Stimulated activated CD8-positive, alpha-beta memory T cell treated with anti-CD3 and anti-CD28 coated beads, Interleukin-15, amount 100 ng/mL, for 24 hours (primary cell): ENCODE results near the gene EDEM1.
"Not testable (repeated sequence)": the region's sequence is repeated elsewhere in the genome, so short reads cannot be mapped to it uniquely, and the experiment has no call there.

Experiments used
- DNase-seq: peaks from one replicate; pipeline ENCODE4 v3.0.0-alpha.2; 2020; ENCODE audit warnings: low read depth

Gene EDEM1

DNA sequence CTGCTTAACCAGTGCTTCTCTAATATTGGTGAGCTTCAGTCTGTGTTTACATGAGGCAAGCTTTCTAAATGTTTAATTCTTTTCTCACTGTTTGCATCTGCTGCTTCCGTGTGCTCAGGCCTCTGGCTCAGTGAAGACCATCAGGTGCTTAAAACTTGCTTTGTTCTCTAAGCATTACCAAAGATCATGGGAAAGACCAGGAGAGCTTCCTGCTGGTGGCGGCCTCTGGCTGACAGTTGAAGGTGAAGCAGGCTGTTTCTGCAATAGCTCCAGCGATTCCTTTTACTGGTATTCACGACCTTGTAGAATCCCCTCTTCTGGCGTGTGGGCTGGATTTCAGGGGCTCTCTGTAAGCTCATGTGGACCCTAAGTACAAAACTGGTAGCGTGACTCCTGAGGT lies 45.1 kb downstream of the EDEM1 start:
- DNase-seq, result no peak

DNA sequence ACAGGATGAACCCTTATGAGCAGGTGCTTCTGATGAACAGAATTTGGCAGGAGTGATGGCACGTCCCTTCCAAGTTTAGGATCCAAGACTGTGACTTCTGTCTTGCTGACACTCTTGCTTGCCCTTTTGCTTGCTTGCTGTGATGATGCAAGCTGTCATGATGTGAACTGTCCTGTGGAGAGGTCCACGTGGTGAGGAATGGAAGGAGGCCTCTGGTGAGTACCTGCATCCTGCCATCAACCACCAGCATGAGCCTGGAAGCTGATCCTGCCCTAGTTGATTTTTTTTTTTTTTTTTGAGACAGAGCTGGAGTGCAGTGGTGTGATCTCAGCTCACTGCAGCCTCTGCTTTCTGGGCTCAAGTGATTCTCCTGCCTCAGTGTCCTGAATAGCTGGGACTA lies 45.5 kb downstream of the EDEM1 start:
- DNase-seq, result no peak

DNA sequence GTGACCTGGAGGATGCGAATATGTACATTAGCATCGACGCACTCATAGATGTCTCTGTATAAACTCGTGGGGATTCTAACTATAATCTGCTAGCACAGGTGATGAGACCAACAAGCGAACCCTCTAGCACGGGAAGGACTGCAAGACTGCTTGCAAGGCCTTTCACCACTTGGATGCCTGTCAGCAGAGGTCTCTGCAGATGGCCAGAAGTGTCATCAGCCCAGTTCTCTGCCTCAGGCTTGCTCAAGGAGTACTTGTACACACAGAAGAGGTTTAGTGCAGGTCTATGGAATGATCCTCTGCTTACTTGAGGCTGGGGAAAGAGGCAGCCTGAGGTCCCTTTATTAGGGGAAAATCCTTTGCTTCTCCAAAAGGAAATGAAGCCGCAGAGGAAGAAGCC lies 48.1 kb downstream of the EDEM1 start:
- DNase-seq, result no peak

DNA sequence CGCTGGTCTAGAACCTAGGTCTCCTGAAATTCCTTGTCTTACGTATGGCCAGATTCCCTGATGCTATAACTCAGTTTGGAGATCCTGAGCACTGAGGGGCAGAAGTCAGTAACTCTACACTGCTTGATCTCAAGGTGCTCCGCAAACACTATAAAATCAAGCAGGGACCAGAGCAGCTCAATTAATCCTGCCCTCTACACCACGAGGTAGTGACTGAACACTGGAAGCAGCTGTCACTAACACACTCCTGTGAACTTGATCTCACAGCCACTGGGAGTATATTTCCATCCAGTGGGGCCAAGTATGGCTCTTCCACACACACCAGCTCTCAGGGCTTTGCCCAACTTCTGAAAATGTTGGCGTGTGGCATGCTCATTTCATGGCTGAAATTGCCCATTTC lies 51.0 kb downstream of the EDEM1 start:
- DNase-seq, result no peak

DNA sequence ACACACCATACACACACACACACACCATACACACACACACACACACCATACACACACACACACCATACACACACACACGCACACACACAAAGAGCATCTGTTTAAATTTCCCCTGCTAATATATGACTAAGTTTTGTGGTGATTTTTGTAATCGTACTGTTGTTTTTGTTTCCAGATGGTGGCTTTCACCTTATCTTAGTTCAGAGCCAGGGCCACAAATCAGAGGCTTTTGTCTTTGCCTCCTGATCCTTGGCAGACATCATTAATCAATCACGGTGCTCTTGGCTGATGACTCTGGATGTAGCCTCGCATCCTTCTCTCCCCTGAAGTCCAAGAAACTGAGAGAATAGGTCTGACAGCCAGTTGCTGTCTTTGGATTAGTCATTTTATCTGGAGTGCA lies 52.1 kb downstream of the EDEM1 start:
- DNase-seq, result no peak

DNA sequence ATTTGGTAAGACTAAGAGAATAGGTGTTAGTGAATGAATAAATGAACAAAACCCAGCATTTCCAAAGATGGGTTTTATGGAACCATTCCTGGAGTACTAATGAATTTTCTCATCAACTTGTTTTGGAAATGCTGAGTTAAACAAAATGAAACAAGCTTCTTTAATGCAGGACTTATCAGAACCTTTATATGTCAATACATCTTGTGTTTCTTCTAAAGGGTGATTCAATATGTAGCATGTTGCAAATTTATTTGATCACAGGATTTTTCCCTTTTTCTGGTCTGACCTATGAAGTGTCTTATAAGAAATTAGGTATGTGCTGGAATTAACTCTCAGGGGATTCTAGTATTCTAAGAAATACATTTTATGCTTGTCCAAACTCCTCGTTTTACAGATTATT lies 53.2 kb downstream of the EDEM1 start:
- no peak for DNase-seq

DNA sequence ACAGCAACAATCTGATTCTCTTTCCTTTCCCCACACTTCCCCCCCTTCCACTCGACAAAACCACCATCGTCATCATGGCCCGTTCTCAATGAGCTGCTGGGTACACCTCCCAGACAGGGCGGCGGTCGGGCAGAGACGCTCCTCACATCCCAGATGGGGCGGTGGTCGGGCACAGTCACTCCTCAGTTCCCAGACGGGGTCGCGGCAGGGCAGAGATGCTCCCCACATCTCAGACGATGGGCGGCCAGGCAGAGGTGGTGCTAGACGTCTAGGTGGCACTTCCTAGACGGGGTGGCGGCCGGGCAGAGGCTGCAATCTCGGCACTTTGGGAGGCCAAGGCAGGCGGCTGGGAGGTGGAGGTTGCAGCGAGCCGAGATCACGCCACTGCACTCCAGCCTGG lies 55.3 kb downstream of the EDEM1 start:
- DNase-seq, result not testable (repeated sequence)

DNA sequence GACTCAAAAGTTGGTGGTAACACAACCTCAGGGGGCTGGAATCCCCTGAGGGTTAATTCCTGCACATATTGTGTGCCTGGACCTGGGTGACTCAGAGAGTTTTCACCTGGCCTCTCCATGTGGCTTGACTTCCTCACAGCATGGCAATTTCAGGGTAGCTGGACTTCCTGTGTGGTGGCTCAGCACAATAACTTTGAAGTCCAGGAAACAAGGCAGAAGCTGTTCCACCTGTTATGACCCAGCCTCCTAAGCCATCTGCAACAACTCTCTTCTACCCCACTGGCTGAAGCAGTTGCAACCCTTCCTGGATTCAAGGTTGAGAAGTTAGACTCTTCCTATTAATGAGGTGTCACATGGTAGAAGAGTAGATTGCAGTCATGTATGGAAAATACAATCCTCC lies 58.4 kb downstream of the EDEM1 start:
- DNase-seq, result no peak

DNA sequence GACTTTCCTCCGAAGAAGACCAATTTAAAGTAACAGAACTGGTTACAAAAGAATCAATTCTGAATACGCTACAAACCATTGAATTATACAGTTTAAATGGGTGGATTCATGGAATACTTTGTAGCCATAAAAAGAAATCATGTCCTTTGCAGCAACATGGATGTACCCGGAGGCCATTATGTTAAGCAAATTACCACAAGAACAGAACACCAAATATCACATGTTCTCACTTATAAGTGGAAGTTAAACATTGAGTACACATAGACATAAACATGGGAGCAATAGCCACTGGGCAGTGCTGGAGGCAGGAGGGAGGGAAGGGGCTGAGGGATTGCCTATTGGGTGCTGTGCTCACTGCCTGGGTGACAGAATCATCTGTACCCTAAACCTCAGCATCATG lies 61.3 kb downstream of the EDEM1 start:
- no peak for DNase-seq

DNA sequence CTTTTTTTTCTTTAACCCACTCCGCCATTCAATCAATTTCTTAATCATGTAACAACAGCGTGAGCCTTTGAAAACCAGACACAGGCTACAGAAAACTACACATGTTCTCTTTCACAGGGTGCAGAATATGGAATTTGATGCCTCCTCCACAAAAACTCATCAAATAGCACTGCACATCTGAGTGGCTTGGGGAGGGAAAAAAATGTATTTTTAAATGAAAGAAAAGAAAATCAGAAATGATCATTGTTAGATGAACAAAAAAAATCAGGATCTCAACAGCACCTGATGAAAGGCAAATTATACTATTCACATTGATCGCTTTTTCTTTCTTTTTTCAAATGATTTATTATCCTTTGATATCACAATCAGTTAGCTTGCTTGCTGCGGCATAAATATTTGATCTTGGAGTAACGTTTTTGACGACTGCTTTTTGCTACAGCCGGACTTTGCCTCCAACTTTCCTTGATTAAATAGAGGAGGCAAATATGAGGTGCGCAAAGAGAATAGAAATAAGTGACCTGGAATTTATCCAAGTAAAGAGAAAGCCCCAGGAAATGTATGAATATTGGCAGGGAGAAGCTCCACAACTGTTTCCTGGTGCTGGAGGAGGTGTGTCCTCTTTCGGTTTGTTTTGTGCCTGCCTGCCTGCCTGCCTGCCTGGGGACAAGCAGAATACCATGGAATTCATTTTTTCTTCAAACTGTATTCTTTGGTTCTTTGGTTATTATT lies 63.1 kb downstream of the EDEM1 start:
- DNase-seq, result no peak

DNA sequence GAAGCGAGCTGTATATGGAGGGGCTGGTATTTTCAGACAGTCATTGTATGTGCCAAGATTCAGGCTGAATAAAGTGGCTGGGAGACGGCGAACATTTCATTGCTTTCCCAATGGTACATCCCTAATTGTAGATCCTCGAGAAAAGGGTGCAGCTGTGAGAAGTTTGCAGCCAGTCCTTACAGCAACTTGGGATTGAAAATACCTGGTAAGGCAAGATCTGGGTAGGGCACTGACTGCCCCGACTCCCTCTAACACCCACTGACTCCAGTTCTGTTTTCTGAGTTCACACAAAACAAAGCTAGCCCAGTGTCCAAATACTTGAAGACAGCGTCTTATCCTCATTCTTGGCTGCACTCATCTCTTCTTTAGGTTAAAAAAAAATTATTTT lies 63.7 kb downstream of the EDEM1 start:
- DNase-seq, result no peak

DNA sequence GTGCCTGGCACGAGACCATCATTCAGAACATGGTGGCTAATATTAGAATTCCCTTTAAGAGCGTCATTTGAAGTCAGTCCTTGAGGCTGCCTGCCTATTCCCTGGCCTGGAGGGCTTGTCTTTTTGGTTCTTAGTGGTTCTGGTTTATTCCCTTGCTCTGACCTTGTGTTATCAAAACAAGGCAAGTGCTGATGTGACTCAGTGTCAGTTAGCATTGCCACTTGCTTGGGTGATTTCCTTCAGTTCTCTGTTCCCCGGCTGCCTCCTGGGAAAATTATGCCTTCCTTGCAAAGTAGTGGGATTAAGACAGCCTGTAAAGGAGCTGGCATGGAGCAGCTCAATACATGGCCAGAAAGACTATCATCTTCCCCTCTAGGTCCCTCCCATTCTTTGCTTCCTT lies 64.6 kb downstream of the EDEM1 start:
- no peak for DNase-seq

DNA sequence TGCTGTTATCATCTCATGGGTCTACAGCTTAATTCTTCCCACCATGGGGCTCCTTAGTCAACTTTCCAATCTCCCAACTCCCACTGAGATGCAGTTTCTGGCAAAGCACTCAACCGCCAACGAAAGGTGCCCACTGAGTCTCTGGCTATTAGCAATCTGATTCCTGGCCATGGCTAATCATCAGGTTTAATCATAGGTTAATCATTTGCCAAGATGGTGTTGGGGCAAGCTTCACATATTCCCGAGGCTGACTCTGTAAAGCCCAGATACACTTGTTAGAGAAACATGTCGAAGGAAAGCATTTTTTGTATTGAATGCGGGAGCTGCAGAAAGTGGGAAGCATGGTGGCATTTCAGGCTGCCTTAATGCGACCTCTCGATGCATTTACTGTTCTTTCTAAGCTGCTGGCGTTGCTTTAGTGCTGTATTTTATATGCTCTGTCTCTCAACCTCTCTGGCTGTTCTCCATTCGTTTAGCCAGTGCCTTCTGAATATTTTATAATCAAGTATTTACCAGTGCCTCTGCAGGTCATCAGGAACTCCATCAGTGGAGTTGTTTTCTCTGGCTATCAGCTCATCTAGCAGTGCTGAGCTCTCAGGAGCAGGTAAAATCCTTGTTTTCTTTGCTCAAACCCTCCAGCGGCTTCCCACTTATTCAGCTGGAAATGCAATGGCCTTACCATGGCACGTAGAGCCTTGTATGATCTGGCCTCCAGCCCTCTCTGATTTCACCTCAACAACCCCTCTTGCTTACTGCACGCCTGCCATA lies 67.0 kb downstream of the EDEM1 start:
- DNase-seq, result no peak

DNA sequence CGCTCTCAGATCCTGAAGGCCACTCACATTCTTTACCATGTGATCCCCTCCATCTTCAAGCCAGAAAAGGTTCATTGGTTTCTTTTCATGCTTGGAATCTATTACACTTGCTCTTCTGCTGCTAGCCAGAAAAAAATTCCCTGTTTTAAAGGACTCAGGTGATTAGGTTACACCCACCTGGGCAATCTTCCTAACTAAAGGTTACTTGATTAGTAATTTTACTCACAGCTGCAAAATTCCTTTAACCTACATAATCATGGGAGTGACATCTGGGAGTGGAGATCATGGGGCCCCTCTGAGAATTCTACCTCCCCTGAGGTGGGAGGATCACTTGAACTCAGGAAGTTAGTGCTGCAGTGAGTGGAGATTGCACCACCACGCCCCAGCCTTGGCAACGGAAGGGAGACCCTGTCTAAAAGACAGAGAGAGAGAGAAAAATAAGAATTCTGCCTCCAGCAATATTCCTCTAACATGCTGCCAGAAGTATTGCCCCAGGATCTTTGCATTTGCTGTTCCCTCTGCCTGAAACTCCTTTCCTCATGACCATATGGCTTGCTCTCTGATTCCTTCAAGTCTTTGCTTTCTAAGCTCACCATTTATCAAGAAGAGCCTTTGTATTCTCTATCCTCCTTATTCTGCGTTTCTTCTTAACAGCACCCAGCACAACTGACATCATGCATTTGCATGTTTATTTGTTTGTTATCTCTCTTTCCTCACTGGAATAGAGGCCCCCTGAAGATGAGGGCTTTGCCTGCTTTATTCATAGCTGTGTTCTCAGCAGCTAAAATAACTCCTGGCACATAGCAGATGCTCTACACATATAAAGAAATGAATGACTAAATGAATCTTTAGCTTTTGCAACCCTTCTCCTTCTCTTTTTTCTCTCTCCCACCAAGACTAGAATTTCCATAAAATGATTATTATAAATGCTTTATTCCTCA lies 68.2 kb downstream of the EDEM1 start:
- no peak for DNase-seq

DNA sequence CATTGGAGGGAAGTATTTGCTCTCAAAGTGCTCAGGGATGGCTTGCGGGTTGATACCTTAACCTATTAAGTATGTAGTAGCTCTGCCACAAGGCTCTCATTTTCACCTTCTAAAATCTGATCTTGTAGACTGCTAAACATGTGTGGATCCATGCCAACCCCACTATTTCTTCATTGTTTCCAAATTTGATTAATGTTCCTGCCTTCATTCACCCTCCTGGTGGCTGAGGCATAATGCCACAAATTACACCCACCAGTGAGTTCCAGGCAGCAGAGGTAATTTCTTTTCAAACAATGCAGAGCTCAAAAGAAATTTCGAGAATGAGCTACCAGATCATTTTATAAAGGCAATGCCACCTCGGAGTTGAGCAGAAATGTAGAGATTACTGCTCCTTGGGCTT lies 71.0 kb downstream of the EDEM1 start:
- no peak for DNase-seq

DNA sequence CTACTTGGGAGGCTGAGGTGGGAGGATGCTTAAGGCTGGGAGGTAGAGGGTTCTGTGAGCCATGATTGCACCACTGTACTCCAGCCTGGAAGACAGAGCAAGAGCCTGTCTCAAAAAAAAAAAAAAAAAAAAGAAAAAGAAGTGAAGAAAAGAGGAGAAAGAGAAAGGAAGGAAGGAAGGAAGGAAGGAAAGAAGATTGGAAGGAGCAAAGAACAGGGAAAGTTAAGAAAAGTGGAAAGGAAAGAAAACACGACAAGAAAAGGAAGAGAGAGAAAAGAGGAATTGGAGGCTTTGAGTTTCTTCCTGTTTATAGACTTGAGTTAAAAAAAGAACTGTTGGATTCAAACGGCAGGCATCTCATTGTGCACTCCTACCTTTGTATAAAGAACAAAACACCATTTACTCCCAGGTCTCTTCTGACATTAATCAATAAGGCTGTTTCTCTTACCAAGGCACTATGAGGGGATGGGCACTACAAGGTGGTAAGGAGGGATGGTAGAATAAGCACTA lies 73.5 kb downstream of the EDEM1 start:
- DNase-seq, result no peak

DNA sequence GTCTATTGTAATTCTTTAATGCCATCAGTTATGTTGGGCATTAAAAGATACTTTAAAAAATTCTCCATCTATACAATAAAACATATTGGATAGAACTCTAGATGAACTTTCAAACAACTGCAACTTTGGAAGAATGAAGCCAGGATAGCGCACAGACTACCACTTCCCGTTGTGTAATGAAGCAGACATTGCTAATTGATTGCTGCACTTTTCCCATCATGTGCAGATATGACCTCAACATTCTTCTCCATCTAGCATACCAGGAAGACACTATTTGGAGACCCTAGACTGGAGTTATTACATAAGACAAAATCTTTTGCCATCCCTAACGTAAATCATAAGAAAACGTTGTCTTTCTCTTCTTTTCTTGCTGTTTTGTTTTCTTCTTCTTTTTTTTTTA lies 75.0 kb downstream of the EDEM1 start:
- no peak for DNase-seq

DNA sequence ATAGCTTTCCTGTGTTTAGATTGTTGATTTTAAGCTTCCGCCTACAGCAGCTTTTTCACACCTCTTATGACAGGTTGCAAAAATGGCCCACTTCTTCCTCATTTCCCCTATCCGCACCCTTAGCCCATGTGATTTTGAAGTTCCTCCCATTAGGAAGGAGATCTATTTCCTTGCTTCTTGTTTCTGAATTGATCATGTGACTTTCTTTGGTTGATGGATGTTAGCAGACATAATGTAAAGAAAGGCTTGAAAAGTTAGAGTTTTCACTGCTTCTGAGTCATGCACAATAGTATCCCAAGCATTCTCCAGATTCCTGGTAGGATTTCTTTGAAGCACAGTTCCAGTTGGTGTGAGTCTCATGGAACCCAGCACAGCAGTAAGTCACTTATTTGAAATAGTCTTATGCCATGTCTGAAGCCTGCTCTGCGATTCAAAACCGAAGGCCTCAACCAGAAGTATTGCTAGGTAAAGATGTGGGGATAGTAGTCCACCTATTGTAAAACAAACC lies 76.6 kb downstream of the EDEM1 start:
- DNase-seq, result no peak

DNA sequence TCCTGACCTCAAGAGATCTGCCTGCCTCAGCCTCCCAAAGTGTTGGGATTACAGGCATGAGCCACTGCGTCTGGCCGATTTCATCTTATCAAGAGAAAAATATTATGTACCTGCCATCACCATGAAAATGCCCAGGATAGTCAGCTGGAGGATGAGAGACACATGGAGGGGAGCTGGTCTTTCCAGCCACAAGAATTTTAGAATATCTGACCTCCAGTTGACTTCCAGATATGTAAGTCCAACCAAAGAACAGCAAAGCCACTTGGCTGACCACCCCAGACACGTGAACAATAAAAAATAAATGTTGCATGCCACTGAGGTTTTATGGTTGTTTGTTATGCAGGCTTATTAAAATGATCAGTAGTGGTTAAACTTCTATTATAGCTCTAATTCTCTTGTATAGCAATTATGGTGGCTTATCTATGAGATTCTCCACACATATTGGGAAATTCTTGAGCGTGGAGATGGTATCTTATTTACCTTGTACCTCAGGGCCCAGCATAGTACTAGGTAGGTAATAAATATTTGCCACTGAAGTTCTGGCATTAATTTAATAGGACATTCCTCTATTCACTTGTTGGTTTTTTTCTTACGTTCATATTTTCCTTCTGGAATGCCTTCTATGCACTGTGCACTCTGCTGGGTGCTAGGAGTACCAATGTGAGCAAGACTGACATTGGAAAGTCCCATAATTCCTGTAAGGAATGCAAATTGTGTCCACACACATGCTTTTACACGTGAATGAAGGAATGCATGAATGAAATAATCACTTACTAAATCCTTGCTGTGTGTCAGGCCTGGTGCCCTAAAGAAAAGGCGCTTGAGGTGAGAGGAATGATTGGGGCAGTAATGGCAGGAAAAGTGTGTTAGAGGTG lies 77.6 kb downstream of the EDEM1 start:
- no peak for DNase-seq

DNA sequence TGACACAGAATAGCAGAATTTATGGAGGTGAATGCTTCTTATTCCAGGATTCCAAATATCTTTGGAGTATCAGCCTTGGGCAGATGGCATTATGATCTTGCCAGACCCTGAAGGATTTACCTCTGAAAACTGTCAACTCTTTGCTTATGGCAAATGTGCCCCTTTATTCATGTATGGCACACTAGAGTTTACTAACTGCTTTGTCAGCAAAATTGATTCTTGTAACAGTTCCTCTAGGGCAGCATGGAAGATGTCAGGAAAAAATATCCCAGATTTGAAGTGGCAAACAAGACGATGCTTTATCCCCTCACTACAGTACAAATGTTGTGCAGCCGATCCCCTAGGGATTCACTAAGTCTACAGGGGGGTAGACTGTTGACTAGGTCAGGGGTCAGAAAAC lies 79.7 kb downstream of the EDEM1 start:
- no peak for DNase-seq

DNA sequence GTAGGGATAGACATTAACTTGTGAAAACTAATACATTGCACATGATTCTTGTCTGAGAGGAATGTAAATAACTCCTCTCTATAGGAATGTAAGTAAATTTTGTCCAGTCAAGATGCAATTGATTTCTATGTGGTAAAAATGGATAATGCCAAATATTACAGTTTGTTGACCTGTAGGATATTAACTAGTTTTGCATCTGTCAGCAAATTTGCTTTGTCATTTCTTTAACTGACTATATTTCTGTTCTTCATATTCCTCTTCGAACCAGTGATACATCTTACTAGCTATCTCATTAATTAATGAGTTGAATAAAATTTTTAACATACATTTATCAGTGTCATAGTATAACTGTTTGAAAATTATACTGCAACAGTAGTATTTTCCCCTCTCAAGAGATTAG lies 80.4 kb downstream of the EDEM1 start:
- DNase-seq, result no peak
